AG08395 (cell line): ENCODE results near the gene GRM4.

ENCODE experiments used
- DNase-seq: peaks from one replicate; pipeline ENCODE4 v3.0.0; 2012; ENCODE audit warnings: mixed read lengths, low spot score

GRM4 gene

DNA sequence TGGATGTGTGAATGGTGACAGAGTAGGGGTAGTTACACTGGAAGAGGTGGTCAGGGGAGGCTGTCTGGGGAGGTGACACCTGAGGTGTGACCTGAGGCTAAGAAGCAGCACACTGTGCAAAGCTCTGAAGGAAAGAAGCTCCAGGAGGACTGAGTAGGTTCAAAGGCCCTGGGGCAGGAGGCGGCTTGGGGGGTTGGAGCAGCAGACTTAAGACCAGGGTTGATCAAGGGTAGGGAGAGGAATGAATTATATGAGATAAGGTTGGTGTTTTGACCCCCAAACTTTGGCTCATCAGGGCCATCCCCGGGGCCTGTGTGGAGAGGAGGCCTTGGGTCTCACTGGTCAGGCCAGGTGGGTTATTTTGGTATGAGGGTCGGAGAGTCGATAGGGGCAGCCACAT, 166.1 kb downstream of the GRM4 start:
- no peak for DNase-seq

DNA sequence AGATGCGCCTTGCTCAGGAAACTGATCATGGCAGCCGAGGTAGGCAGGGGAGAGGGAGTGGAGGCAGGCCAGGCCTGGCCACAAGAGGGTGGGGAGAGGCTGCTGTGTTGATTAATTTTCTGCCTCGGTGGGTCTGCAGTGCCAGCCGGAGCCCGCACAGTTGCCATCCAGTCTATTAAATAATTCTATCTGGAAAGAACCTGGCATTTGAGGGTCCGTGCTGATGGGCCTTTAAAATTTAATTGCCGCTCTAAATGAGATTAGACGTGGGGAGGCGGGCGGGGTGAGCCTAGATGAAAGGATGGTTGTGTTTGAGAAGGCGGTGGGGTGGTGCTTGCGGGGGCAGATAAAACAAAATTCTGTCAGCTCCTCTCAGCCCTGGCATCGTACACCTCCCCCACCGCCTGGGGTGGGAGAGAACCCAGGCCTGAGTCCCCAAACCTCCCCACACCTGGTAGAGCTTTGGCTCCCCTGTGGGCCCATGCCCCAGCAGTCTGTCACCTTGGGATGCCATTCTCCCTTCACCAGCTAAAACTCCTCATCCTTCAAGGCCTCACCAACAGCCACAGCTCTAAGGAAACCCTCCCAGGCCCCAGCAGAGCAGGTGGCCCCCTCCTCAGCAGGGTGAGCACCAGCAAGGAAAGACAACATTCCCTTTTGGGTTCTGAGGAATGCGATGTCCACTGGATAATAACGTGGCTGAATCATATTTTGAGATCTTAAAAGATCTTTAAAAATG, 167.3 kb downstream of the GRM4 start:
- DNase-seq = no peak

DNA sequence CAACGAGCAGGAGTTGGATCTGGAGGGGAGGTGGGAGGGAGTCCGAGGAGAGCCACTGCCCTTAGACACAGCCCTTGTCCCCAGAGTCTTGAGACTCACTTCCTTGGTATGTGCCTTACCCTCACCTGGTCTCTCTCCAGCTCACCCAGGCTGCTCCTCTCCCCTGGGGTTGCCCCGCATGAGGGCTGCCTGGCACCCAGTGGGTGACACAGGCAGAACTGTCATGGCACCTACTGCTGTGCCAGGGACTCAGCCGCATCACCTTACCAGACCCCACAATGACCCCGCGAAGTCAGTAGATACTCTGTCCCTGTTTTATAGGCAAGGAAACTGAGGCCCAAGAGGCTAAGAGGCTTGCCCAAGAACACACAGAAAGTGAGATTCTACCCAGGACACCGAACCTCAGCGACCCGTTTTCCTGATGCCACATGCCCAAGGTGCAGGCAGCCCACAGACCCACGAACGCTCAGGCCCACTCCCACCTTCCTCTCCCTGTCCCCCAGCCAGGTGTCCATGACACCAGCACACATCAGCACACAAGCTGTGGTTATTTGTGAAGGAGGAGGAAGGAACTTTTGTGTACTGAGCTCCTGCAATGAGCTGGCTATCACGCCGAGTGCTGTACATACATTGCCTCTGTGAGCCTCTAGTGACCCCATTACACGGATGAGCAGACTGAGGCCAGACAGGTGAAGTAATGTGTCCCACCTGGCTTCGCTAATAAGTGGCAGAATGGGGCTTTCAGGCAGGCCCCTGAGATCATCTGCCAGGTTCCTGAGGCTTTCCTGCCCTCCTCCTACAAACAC, 168.1 kb downstream of the GRM4 start:
- DNase-seq = no peak

DNA sequence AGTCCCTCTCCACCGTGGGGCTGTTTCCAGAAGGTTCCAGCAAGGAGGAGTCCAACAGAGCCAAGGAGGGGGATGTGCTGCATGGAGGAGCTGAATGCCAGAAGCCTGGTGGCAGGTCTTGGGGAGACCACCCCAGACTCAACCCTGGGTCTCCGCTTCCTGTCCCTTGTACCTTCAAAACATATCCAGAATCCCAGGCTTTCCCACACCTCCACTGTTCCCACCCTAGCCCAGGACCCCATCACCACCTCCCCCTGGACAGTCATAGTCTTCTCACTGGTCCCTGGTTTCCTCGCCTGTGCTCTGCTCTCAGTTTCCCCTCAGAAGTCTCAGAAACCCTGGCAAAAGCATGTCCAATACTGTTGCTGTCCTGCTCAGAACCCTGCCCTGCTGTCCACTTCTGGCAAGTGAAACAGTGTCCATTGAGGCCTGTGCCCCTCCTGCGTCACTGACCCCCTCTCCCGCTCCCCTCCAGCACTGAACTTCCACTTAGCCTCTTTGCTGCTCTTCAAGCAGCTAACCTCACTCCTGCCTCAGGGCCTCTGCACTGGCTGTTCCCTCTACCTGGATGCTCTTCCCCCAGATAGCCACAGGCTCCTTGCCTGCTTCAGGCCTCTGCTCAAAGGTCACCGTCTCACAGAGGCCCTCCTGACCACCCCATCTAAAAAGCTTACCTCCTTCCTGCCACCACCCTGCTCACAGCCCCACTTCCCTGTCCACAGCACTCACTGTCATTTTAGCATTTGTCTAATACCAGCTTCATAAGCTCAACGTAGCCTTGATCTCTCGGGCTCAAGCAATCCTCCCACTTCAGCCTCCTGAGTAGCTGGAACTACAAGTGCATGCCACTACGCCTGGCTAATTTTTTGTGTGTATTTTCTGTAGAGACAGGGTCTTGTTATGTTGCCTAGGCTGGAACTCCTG, 169.2 kb downstream of the GRM4 start:
- no peak for DNase-seq

DNA sequence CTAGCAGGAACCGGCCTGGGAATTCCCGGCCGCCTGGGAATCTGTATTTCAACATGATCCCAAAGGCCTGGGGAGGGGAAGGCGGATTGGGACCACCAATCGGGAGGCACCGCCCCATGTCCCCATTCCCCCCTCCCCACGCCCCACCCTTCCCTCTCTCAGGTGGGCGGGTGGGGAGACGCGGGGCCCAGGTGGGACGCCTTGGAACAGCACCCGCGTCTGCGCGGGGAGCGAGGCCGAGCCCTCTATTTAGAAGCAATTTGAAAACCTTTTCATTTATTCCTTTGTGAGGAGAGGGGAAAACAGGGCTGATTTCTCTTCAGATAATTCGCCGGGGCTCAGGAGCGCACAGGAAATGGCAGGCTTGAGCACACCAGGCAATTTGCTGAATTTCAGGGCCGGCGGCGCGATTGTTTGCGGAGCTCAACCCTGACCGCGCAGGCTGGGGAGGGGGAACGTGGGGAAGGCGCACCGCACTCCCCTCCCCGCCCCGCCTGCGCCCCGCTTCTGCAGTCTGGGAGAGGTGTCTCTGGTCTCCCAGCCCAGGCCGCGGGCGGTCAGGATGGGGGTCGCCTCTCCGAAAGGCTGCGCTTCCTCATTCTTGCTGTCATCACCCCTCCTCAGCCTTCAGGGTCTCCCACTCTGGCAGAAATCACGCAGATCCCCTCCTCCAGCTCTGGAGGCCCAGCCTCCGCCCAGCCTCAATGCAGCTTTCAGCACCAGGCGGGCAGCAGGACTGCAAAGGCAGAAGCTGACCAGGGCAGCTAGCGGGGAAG, 170.0 kb downstream of the GRM4 start:
- DNase-seq = no peak

DNA sequence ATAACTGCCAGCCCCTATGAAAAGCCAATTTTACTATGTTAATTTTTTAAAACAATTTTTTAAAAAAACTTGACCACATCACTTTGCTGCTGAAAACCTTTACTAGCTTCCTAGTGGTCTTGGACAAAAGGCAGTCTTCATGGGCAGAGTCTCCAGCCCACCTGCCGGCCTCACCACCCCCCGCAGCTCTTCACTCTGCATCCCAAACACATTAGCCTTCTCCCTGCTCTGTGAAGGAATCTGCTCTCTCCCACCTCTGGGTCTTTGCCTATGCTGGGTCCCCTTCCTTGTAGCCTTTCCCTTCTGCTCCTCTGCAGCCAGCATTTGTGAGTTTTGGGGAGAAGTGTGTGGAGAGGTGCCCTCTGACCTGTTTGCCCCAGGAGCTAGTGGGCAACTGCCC, 171.4 kb downstream of the GRM4 start:
- DNase-seq = no peak

DNA sequence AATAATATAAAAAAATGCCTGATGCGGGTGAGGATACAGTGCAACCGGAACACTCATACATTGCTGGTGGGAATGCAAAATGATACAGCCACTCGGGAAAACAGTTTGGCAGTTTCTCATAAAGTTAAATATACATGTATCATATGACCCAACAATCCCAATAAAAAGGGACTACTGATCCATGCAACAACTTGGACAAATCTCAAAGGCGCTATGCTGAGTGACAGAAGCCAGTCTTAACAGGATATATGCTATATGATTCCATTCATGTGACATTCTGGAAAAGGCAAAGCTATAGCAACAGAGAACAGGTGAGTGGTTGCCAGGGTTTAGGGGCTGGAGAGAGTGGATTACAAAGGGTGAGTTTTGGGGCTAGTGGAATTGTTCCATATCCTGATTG, 171.9 kb downstream of the GRM4 start:
- DNase-seq = no peak

DNA sequence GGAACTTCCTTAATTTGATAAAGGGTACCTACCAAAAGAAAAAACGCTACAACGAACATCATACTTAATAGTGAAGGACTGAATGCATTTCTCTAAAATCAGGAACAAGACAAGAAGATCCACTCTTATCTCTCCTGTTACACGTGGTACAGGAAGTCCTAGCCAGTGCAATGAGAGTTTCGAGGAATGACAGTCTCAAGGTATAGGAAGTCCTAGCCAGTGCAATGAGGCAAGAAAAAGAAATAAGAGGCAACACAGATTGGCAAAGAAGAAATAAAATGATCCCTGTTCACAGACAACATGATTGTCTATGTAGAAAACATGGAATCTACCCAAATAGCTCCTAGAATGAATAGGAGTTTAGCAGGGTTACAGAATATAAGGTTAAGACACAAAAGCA, 174.3 kb downstream of the GRM4 start:
- DNase-seq = no peak
